T-cell (primary cell): Measurements from ENCODE around the gene OR4D10. TPM values are rescaled to one million over a fixed set of nuclear protein-coding genes. Genes with fewer than 3 reads are reported as not detected.
"Not testable (repeated sequence)": the region's sequence is repeated elsewhere in the genome, so short reads cannot be mapped to it uniquely, and the experiment has no call there.

ENCODE experiments used
- ATAC-seq, 4 experiments: fragments of 200-7000 bp in 3 of 4; fragments of 150-1000 bp in 1 of 4; cut with Tn5 transposase; replicated peaks in 1 of 4; 1 replicate in 3 of 4; 2 replicates in 1 of 4; pipeline ENCODE4 v1.10.0; 2021; ENCODE audit warnings: moderate library complexity in 3 of 4, mild to moderate bottlenecking in 2 of 4, moderate number of reproducible peaks in 1 of 4
- CTCF ChIA-PET, 2 donors: fragments of 300-600 bp; sonication (Branson Sonifier 250); formaldehyde crosslinking; loops; one replicate each; lab custom pipeline; 2022; ENCODE audit warnings: antibody characterized with exemption in 2 of 2; lab: Charles Lee
- POLR2A ChIA-PET, 2 donors: fragments of 300-600 bp; sonication (Branson Sonifier 250); formaldehyde crosslinking; loops; one replicate each; lab custom pipeline; 2022; ENCODE audit warnings: antibody characterized with exemption in 2 of 2; lab: Charles Lee
- DNase-seq, 35 experiments: peaks; one replicate each; pipeline versions ENCODE4 v3.0.0 to v3.0.0-alpha.2; 2013 to 2023
- H3K27ac ChIP-seq: one replicate; pipeline ENCODE4 v1.5.1; 2013; ENCODE audit warnings: low read length
- H3K27me3 ChIP-seq, 2 experiments: replicated peaks in 1 of 2; 1 replicate in 1 of 2; 2 replicates in 1 of 2; pipeline versions ENCODE4 v1.6.1 to v1.7.0; 2013; ENCODE audit warnings: low read length in 1 of 2, mixed read lengths in 1 of 2; ENCODE audit not compliant: control insufficient read depth in 2 of 2, insufficient read depth in 2 of 2; ENCODE audit errors: extremely low read depth in 1 of 2
- H3K36me3 ChIP-seq, 2 donors: 1 replicate in 1 of 2; 2 replicates in 1 of 2; pipeline versions ENCODE4 v1.6.1 to v1.7.0; 2013; ENCODE audit warnings: low read length in 1 of 2; ENCODE audit not compliant: control insufficient read depth in 2 of 2, insufficient read depth in 1 of 2; ENCODE audit errors: extremely low read depth in 1 of 2
- H3K4me1 ChIP-seq, 2 experiments: 1 replicate in 1 of 2; 2 replicates in 1 of 2; pipeline versions ENCODE4 v1.6.1 to v1.7.0; 2013; ENCODE audit warnings: low read length in 2 of 2, mixed read lengths in 1 of 2; ENCODE audit not compliant: insufficient read depth in 2 of 2, control insufficient read depth in 1 of 2; ENCODE audit errors: extremely low read depth in 1 of 2
- H3K4me3 ChIP-seq, 2 donors: 1 replicate in 1 of 2; 2 replicates in 1 of 2; pipeline versions ENCODE4 v1.5.1 to v1.7.0; 2013; ENCODE audit warnings: mild to moderate bottlenecking in 2 of 2, low read length in 1 of 2, moderate library complexity in 1 of 2; ENCODE audit not compliant: control insufficient read depth in 1 of 2; ENCODE audit errors: extremely low read depth in 1 of 2
- H3K9me3 ChIP-seq: 2 replicates; pipeline ENCODE4 v1.7.0; 2013
- H3K27ac Mint-ChIP-seq, 2 donors: one replicate each; pipeline ENCODE4 v1.8.0; 2020 to 2021; ENCODE audit warnings: mild to moderate bottlenecking in 2 of 2, mixed read lengths in 2 of 2
- H3K27me3 Mint-ChIP-seq, 2 donors: one replicate each; pipeline ENCODE4 v1.8.0; 2021 to 2022; ENCODE audit warnings: mixed read lengths in 2 of 2
- H3K36me3 Mint-ChIP-seq: one replicate; pipeline ENCODE4 v1.8.0; 2021; ENCODE audit warnings: mixed read lengths
- H3K4me1 Mint-ChIP-seq, 3 donors: one replicate each; pipeline ENCODE4 v1.8.0; 2020 to 2022; ENCODE audit warnings: mixed read lengths in 3 of 3, mild to moderate bottlenecking in 1 of 3
- H3K4me3 Mint-ChIP-seq, 3 donors: one replicate each; pipeline ENCODE4 v1.8.0; 2020 to 2022; ENCODE audit warnings: mild to moderate bottlenecking in 3 of 3, mixed read lengths in 3 of 3, moderate library complexity in 3 of 3
- H3K9me3 Mint-ChIP-seq, 3 donors: one replicate each; pipeline ENCODE4 v1.8.0; 2020 to 2022; ENCODE audit warnings: mixed read lengths in 3 of 3
- WGBS: methylation state at CpG from one replicate; pipeline ENCODE4 v1.1.5; 2013; ENCODE audit warnings: missing lambda C conversion rate; ENCODE audit not compliant: insufficient coverage; 5-methylcytosine and 5-hydroxymethylcytosine counted together
- total RNA-seq, 35 experiments: library from RNA in 6 of 35; stranded (reverse) in 6 of 35; fragments of 120-200 nt in 1 of 35; gene quantifications; one replicate each; pipeline versions ENCODE4 v1.2.1 to v1.2.4 and lab custom pipeline; 2013 to 2026

The OR4D10 gene
- total RNA-seq, 5 donors from 2014 or later (not counting 1 experiment from before 2014, with no cell fraction given): not detected

- CTCF ChIA-PET: no interaction called here
- no peaks in the 10 kb centered on the region for H3K4me1 ChIP-seq
Observed at GRCh38 chr11:59436169-59436568, 36.9 kb upstream of the OR4D10 start, which contains the start of gene OR5A1. TSS of gene OR5A1 (plus strand) at chr11:59436469. CDS start at chr11:59443169, 6,700 bp downstream.

DNA sequence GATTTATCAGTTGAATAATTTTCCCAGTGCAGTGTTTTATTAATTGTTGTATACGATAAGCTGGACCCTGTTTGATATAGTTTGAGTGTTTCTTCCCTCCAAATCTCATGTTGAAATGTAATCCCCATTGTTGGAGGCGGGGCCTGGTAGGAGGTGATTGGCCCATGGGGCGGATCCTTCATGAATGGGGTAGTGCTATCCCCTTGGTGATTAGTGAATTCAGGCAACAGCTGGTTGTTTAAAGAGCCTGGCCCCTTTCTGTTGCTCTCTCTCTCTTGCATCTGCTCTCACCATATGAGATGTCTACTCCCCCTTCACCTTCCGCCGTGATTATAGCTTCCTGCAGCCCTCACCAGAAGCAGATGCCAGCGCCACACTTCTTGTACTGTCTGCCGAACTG is 35.3 kb upstream of the OR4D10 start:
- peaks cover 0 to 2% of the 10 kb centered on the region in 2 experiments for H3K27me3 ChIP-seq
- Mint-ChIP-seq H3K4me3 (no peak overlapping the region), H3K27ac (no peak overlapping the region), H3K9me3 (no peaks in the 10 kb centered on the region), H3K27me3 (peaks cover 0 to 2% of the 10 kb centered on the region in 2 donors), H3K4me1 (no peaks in the 10 kb centered on the region), H3K36me3 (no peaks in the 10 kb centered on the region)
- ChIA-PET POLR2A (interaction anchor here (0.5 to 0.6 kb wide), 2 partner anchors 8 to 695 kb away, joined by 3 read pairs; no protein-coding TSS in a partner anchor), CTCF (no interaction called here)
- no peaks in the 10 kb centered on the region for H3K36me3 ChIP-seq
- DNase-seq (no peak), ATAC-seq (no peak)
- no peaks in the 10 kb centered on the region for H3K9me3 ChIP-seq
- H3K4me3 ChIP-seq: no peak overlapping the region
- 88% methylated on average over 3 of the region's 7 CpGs for WGBS
- H3K27ac ChIP-seq: no peak overlapping the region
- no peaks in the 10 kb centered on the region for H3K4me1 ChIP-seq

More at GRCh38 chr11:59436169-59436568, 36.9 kb upstream of the OR4D10 start, which contains the start of gene OR5A1:
- no peaks in the 10 kb centered on the region for H3K36me3 ChIP-seq
- H3K27ac ChIP-seq: no peak within 1 kb of the TSS
- Mint-ChIP-seq H3K4me3 (no peak within 1 kb of the TSS), H3K9me3 (no peaks in the 10 kb centered on the region), H3K27me3 (peaks cover 4 to 5% of the 10 kb centered on the region in 2 donors), H3K4me1 (no peaks in the 10 kb centered on the region), H3K36me3 (no peaks in the 10 kb centered on the region), H3K27ac (no peak within 1 kb of the TSS)
- DNase-seq (no peak), ATAC-seq (no peak)
- H3K9me3 ChIP-seq: no peaks in the 10 kb centered on the region
- H3K27me3 ChIP-seq: peaks cover 0 to 2% of the 10 kb centered on the region in 2 experiments
- POLR2A ChIA-PET: no interaction called here
- no peak within 1 kb of the TSS for H3K4me3 ChIP-seq
- WGBS: no CpG with 5 or more reads among the region's 3 CpGs

DNA sequence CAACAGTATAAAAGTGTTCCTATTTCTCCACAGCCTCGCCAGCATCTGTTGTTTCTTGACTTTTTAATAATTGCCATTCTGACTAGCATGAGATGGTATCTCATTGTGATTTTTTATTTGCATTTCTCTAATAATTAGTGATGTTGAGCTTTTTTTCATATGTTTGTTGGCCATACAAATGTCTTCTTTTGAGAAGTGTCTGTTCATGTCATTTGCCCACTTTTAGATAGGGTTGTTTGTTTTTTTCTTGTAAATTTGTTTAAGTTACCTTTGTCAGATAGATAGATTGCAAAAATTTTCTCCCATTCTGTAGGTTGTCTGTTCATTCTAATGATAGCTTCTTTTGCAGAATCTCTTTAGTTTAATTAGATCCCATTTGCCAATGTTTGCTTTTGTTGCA is 27.5 kb upstream of the OR4D10 start:
- WGBS: no CpG with 5 or more reads among the region's 1 CpG
- H3K9me3 ChIP-seq, H3K36me3 ChIP-seq, CTCF ChIA-PET, H3K4me1 ChIP-seq, H3K27me3 Mint-ChIP-seq, H3K4me1 Mint-ChIP-seq, H3K9me3 Mint-ChIP-seq, H3K36me3 Mint-ChIP-seq, DNase-seq, H3K4me3 Mint-ChIP-seq, H3K27ac Mint-ChIP-seq, H3K4me3 ChIP-seq, H3K27me3 ChIP-seq, ATAC-seq, H3K27ac ChIP-seq: not testable (repeated sequence)
- POLR2A ChIA-PET: interaction anchor here in 1 of 2 donors (0.7 kb wide), 1 partner anchor 8 kb away, joined by 3 read pairs; no protein-coding TSS in a partner anchor

GRCh38 chr11:59448484-59448883 is 24.6 kb upstream of the OR4D10 start:
- POLR2A ChIA-PET: no interaction called here
- Histone ChIP-seq H3K4me1 (no peaks in the 10 kb centered on the region), H3K27ac (no peak overlapping the region), H3K27me3 (no peaks in the 10 kb centered on the region), H3K4me3 (no peak overlapping the region), H3K9me3 (no peaks in the 10 kb centered on the region), H3K36me3 (no peaks in the 10 kb centered on the region)
- DNase-seq (no peak), ATAC-seq (no peak)
- peaks cover 0 to 9% (median 0%) of the 10 kb centered on the region in 3 donors for H3K9me3 Mint-ChIP-seq
- WGBS: no CpG with 5 or more reads among the region's 2 CpGs
- CTCF ChIA-PET: no interaction called here
- H3K27me3 Mint-ChIP-seq: peaks cover 4% of the 10 kb centered on the region in 2 donors
- H3K4me1 Mint-ChIP-seq: no peaks in the 10 kb centered on the region
- H3K4me3 Mint-ChIP-seq: no peak overlapping the region
- no peak overlapping the region for H3K27ac Mint-ChIP-seq
- H3K36me3 Mint-ChIP-seq: no peaks in the 10 kb centered on the region

GRCh38 chr11:59456661-59457060 is 16.5 kb upstream of the OR4D10 start, which contains the start of gene OR4D6:
TSS of gene OR4D6 (plus strand) at chr11:59456961. CDS start at chr11:59456961, 0 bp downstream.
- peaks cover 0 to 7% of the 10 kb centered on the region in 2 experiments for H3K27me3 ChIP-seq
- no peaks in the 10 kb centered on the region for H3K9me3 Mint-ChIP-seq
- H3K4me1 ChIP-seq: no peaks in the 10 kb centered on the region
- H3K9me3 ChIP-seq: no peaks in the 10 kb centered on the region
- WGBS: no CpG with 5 or more reads among the region's 2 CpGs
- no peak for ATAC-seq
- no peaks in the 10 kb centered on the region for H3K4me1 Mint-ChIP-seq
- no peak within 1 kb of the TSS for H3K4me3 ChIP-seq
- no peaks in the 10 kb centered on the region for H3K36me3 ChIP-seq
- DNase-seq: no peak
- no peak within 1 kb of the TSS for H3K27ac ChIP-seq
- H3K27ac Mint-ChIP-seq: no peak within 1 kb of the TSS
- no peak within 1 kb of the TSS for H3K4me3 Mint-ChIP-seq
- ChIA-PET CTCF (no interaction called here), POLR2A (no interaction called here)
- H3K27me3 Mint-ChIP-seq: peaks cover 13 to 23% of the 10 kb centered on the region in 2 donors
- no peaks in the 10 kb centered on the region for H3K36me3 Mint-ChIP-seq

DNA sequence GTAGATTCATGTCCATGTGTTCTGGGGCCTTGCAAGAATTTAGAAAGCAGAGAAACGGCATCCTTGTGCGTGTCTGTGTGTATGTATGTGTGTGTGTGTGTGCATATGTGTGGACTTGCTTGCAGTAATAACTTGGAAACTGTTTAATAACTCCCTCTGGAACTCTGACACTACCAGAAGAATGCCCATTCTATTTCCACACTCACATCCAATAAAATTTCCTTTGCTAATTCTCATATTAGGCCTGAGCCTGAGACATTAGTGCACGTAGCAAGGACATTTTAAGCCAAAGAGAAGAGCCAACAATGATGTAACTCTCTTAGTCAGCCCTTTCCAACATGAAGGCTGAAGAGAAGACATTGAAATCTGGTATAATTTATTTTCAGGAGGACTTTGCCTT is 13.2 kb upstream of the OR4D10 start:
- no CpG with 5 or more reads among the region's 3 CpGs for WGBS

More for the DNA sequence above, 13.2 kb upstream of the OR4D10 start:
- H3K9me3 ChIP-seq: no peaks in the 10 kb centered on the region
- no peak for DNase-seq
- Mint-ChIP-seq H3K4me1 (no peaks in the 10 kb centered on the region), H3K4me3 (no peak overlapping the region), H3K27me3 (peaks cover 21 to 34% of the 10 kb centered on the region in 2 donors), H3K9me3 (no peaks in the 10 kb centered on the region), H3K27ac (no peak overlapping the region), H3K36me3 (no peaks in the 10 kb centered on the region)
- CTCF ChIA-PET: no interaction called here
- no peak overlapping the region for H3K27ac ChIP-seq
- no peaks in the 10 kb centered on the region for H3K4me1 ChIP-seq
- POLR2A ChIA-PET: no interaction called here
- H3K4me3 ChIP-seq: no peak overlapping the region
- ATAC-seq: no peak
- H3K27me3 ChIP-seq: peaks cover 0 to 6% of the 10 kb centered on the region in 2 experiments
- no peaks in the 10 kb centered on the region for H3K36me3 ChIP-seq
